ENCODE measurements around the gene CNTRL. TPM values are rescaled to one million over a fixed set of nuclear protein-coding genes. Genes with fewer than 3 reads are reported as not detected.
A peak's percentile ranks its signal among the peaks of the same experiment; 100 is the strongest.

Gene CNTRL
- total RNA-seq, 1 donor from 2014 or later = 6.7 TPM

- Histone ChIP-seq H3K27me3 (ENCODE audit: control insufficient read depth, insufficient read depth, low read length) (no peaks in the 10 kb centered on the region), H3K36me3 (ENCODE audit: control insufficient read depth, insufficient read depth, low read length) (no peaks in the 10 kb centered on the region), H3K4me3 (ENCODE audit: low read depth, low read length) (no peak overlapping the region)
- no peak for DNase-seq (ENCODE audit: low read depth)
- no peak for TF ChIP-seq CTCF (IDR thresholded peaks at IDR 0.05; ENCODE audit: insufficient read depth, low read length, poor library complexity, severe bottlenecking)
Measured at GRCh38 chr9:121071756-121072421, 2.9 kb upstream of the CNTRL start.

DNA sequence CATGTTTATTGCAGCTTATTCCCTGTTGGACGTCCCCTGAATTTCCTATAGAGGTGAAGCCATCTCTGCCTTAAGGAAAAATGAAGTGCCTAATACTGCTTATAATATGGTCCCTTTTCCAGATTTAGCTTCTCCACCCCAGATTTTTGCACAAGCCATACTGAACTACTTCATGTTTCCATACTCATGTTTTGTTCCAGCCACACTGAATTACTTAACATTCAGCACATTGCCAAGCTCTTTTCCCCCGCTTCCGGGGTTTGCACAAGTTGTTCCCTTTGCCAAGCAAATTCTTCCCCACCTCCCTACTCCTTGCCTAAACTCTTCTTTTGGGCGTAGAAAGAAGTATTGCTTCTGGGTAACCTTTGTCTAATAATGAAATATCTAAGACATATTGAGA is 1.7 kb upstream of the CNTRL start:
- TF ChIP-seq CTCF (IDR thresholded peaks at IDR 0.05; ENCODE audit: insufficient read depth, low read length, poor library complexity, severe bottlenecking) = no peak
- Histone ChIP-seq H3K36me3 (ENCODE audit: control insufficient read depth, insufficient read depth, low read length) (no peaks in the 10 kb centered on the region), H3K27me3 (ENCODE audit: control insufficient read depth, insufficient read depth, low read length) (no peaks in the 10 kb centered on the region), H3K4me3 (ENCODE audit: low read depth, low read length) (no peak overlapping the region)
- DNase-seq (ENCODE audit: low read depth) = no peak

DNA sequence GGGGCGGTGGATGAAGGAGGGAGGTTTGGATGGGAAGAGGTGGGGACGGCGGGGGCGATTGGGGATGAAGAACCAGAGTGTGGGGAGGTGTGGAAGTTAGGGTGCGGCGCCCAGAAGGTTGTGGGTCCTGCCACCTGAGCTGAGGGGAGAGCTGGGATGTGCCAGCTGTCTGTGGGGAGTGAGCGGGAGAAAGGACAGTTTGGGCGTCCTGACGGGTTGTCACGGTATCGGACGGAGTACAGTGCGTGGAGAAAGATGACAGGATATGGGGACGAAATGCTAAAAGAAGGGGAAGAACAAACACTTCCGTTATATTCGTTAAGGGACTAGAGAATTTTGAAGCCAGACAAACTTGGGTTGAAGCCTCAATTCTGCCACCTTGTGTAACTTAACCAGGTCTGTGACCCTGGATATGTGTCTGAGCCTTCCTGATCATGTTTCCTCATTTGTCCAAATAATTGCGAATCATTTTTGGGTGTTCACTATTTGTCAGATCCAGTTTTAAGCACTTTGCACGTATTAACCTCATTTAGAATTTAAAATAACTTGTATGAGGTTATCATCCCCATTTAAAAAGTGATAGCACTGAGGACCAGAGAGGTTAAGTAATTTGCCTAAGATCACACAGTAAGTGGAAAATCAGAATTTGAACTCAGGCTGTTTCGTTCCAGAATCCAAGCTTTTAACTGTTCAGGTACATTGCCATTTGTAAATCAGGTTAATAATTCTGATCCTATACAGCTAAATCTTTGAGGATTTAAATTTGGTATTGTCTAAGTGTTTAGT is 689 bp downstream of the CNTRL start:
- no peak for DNase-seq (ENCODE audit: low read depth)
- TF ChIP-seq CTCF (IDR thresholded peaks at IDR 0.05; ENCODE audit: insufficient read depth, low read length, poor library complexity, severe bottlenecking) = peak; percentile 18
- H3K36me3 ChIP-seq (ENCODE audit: control insufficient read depth, insufficient read depth, low read length) = no peaks in the 10 kb centered on the region
- H3K4me3 ChIP-seq (ENCODE audit: low read depth, low read length) = peak overlapping the region; percentile 80
- no peaks in the 10 kb centered on the region for H3K27me3 ChIP-seq (ENCODE audit: control insufficient read depth, insufficient read depth, low read length)

DNA sequence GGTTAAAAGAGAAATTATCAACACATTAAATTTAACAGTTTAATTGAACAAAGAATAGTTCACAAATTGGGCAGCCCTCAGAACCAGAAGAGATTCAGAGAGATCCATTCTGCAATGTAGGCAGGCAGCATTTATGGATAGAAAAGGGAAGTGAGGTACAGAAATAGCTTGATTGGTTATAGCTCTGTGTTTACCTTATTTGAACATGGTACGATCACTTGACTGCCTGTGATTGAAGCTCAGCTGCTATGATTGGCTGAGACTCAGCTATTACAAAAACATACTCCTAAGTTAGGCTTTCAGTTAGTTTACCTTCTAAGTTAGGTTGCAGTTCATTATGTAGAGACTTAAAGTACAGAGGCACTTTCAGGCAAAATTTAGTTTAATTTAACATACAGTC is 7.3 kb downstream of the CNTRL start:
- no peak for DNase-seq (ENCODE audit: low read depth)
- H3K36me3 ChIP-seq (ENCODE audit: control insufficient read depth, insufficient read depth, low read length) = no peaks in the 10 kb centered on the region

GRCh38 chr9:121085661-121086060 is 10.9 kb downstream of the CNTRL start:
- TF ChIP-seq CTCF (IDR thresholded peaks at IDR 0.05; ENCODE audit: insufficient read depth, low read length, poor library complexity, severe bottlenecking) = no peak
- no peaks in the 10 kb centered on the region for H3K36me3 ChIP-seq (ENCODE audit: control insufficient read depth, insufficient read depth, low read length)
- no peaks in the 10 kb centered on the region for H3K27me3 ChIP-seq (ENCODE audit: control insufficient read depth, insufficient read depth, low read length)
- no peak overlapping the region for H3K4me3 ChIP-seq (ENCODE audit: low read depth, low read length)
- no peak for DNase-seq (ENCODE audit: low read depth)

More for the DNA sequence above, 7.3 kb downstream of the CNTRL start:
- no peak for TF ChIP-seq CTCF (IDR thresholded peaks at IDR 0.05; ENCODE audit: insufficient read depth, low read length, poor library complexity, severe bottlenecking)
- H3K4me3 ChIP-seq (ENCODE audit: low read depth, low read length) = no peak overlapping the region
- no peaks in the 10 kb centered on the region for H3K27me3 ChIP-seq (ENCODE audit: control insufficient read depth, insufficient read depth, low read length)

Data from kidney epithelial cell (primary cell).